ENCODE results near the gene DCAF11. TPM values are rescaled to one million over a fixed set of nuclear protein-coding genes. Genes with fewer than 3 reads are reported as not detected.

The DCAF11 gene
- total RNA-seq, 1 donor from 2014 or later = 66.5 TPM

GRCh38 chr14:24172871-24173281, 58.3 kb downstream of the DCAF11 start:
- Mint-ChIP-seq H3K9me3 (peaks cover 3% of the 10 kb centered on the region), H3K27me3 (ENCODE audit: insufficient read depth, low read depth) (peaks cover 6% of the 10 kb centered on the region), H3K27ac (peak overlapping the region; percentile 50), H3K4me3 (peak overlapping the region; percentile 74), H3K36me3 (peaks cover 2% of the 10 kb centered on the region), H3K4me1 (peaks cover 7% of the 10 kb centered on the region)
- H2AFZ ChIP-seq (replicated peaks) = no peak overlapping the region
- H3K4me3 ChIP-seq = peak overlapping the region; percentile 60
- H3K27me3 ChIP-seq = no peaks in the 10 kb centered on the region
- H3K4me1 ChIP-seq = peaks cover 5% of the 10 kb centered on the region
- H4K20me1 ChIP-seq (ENCODE audit: low read depth) = peaks cover 14% of the 10 kb centered on the region
- peaks cover 23% of the 10 kb centered on the region for H3F3A ChIP-seq (ENCODE audit: low read depth)
- no peak for TF ChIP-seq EZH2phosphoT487 (IDR thresholded peaks at IDR 0.05)
- TF ChIP-seq, protein P1, sequence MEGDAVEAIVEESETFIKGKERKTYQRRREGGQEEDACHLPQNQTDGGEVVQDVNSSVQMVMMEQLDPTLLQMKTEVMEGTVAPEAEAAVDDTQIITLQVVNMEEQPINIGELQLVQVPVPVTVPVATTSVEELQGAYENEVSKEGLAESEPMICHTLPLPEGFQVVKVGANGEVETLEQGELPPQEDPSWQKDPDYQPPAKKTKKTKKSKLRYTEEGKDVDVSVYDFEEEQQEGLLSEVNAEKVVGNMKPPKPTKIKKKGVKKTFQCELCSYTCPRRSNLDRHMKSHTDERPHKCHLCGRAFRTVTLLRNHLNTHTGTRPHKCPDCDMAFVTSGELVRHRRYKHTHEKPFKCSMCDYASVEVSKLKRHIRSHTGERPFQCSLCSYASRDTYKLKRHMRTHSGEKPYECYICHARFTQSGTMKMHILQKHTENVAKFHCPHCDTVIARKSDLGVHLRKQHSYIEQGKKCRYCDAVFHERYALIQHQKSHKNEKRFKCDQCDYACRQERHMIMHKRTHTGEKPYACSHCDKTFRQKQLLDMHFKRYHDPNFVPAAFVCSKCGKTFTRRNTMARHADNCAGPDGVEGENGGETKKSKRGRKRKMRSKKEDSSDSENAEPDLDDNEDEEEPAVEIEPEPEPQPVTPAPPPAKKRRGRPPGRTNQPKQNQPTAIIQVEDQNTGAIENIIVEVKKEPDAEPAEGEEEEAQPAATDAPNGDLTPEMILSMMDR (IDR thresholded peaks at IDR 0.05) = no peak
- no peak for TF ChIP-seq EZH2 (IDR thresholded peaks at IDR 0.05)
- H3K9ac ChIP-seq = no peak overlapping the region
- H3K79me2 ChIP-seq (ENCODE audit: low read depth) = peaks cover 16% of the 10 kb centered on the region
- peak; percentile 9 for DNase-seq (ENCODE audit: low spot score)
- no peaks in the 10 kb centered on the region for H3K36me3 ChIP-seq
- H3K4me2 ChIP-seq = peak overlapping the region; percentile 90
- no peak overlapping the region for H3K27ac ChIP-seq
- no peaks in the 10 kb centered on the region for H3K9me3 ChIP-seq (ENCODE audit: low read depth)

Small RNA genes within 50 kb of the gene (microRNA-seq; reads per million reads assigned to microRNA genes)
- gene MIR7703 = not detected

Small RNA genes within 50 kb of the gene (small RNA-seq; reads per million reads assigned to genes)
- gene IRF9 (not detected), gene RNA5SP383 (not detected)

Other genes starting within 250 kb of the DCAF11 start
- gene DHRS4, start 161.0 kb upstream of the DCAF11 start, total RNA-seq (ENCODE audit: low replicate concordance) = 18.6 and 20.4 TPM in 2 replicates
- gene DHRS4L2, start 125.8 kb upstream of the DCAF11 start, total RNA-seq (ENCODE audit: low replicate concordance) = 3.6 and 7.4 TPM in 2 replicates
- 0.77 and 1.4 TPM in 2 replicates for gene CARMIL3, start 62.8 kb upstream of the DCAF11 start, total RNA-seq (ENCODE audit: low replicate concordance)
- not detected in 2 replicates for gene CPNE6, start 43.2 kb upstream of the DCAF11 start, total RNA-seq (ENCODE audit: low replicate concordance)
- 11.1 and 26.6 TPM in 2 replicates for gene PCK2, start 20.5 kb upstream of the DCAF11 start, total RNA-seq (ENCODE audit: low replicate concordance)
- 0.54 and 1.9 TPM in 2 replicates for gene NRL, start 172 bp downstream of the DCAF11 start, total RNA-seq (ENCODE audit: low replicate concordance)
- gene FITM1, start 15.9 kb downstream of the DCAF11 start, total RNA-seq (ENCODE audit: low replicate concordance) = 0.77 and 1.2 TPM in 2 replicates
- 32.7 and 37.5 TPM in 2 replicates for gene PSME1, start 21.4 kb downstream of the DCAF11 start, total RNA-seq (ENCODE audit: low replicate concordance)
- 14.0 and 23.8 TPM in 2 replicates for gene EMC9, start 26.8 kb downstream of the DCAF11 start, total RNA-seq (ENCODE audit: low replicate concordance)
- gene PSME2, start 31.8 kb downstream of the DCAF11 start, total RNA-seq (ENCODE audit: low replicate concordance) = 43.5 and 53.5 TPM in 2 replicates
- gene RNF31, start 32.7 kb downstream of the DCAF11 start, total RNA-seq (ENCODE audit: low replicate concordance) = 28.8 and 38.3 TPM in 2 replicates
- 6.9 and 9.7 TPM in 2 replicates for gene IRF9, start 46.5 kb downstream of the DCAF11 start, total RNA-seq (ENCODE audit: low replicate concordance)
- gene REC8, start 57.3 kb downstream of the DCAF11 start, total RNA-seq (ENCODE audit: low replicate concordance) = 34.6 and 59.8 TPM in 2 replicates
- gene IPO4, start 74.0 kb downstream of the DCAF11 start, total RNA-seq (ENCODE audit: low replicate concordance) = 15.9 and 35.5 TPM in 2 replicates
- 30.5 and 37.6 TPM in 2 replicates for gene TM9SF1, start 80.7 kb downstream of the DCAF11 start, total RNA-seq (ENCODE audit: low replicate concordance)
- not detected in 2 replicates for gene TSSK4, start 90.9 kb downstream of the DCAF11 start, total RNA-seq (ENCODE audit: low replicate concordance)
- 35.3 and 37.1 TPM in 2 replicates for gene CHMP4A, start 98.7 kb downstream of the DCAF11 start, total RNA-seq (ENCODE audit: low replicate concordance)
- gene MDP1, start 101.3 kb downstream of the DCAF11 start, total RNA-seq (ENCODE audit: low replicate concordance) = 18.3 and 20.1 TPM in 2 replicates
- 170 and 220 TPM in 2 replicates for gene NEDD8, start 117.6 kb downstream of the DCAF11 start, total RNA-seq (ENCODE audit: low replicate concordance)
- 98.4 and 101 TPM in 2 replicates for gene GMPR2, start 118.2 kb downstream of the DCAF11 start, total RNA-seq (ENCODE audit: low replicate concordance)
- gene TINF2, start 127.8 kb downstream of the DCAF11 start, total RNA-seq (ENCODE audit: low replicate concordance) = 32.6 and 42.5 TPM in 2 replicates
- 2.6 and 4.9 TPM in 2 replicates for gene TGM1, start 148.4 kb downstream of the DCAF11 start, total RNA-seq (ENCODE audit: low replicate concordance)
- gene RABGGTA, start 156.8 kb downstream of the DCAF11 start, total RNA-seq (ENCODE audit: low replicate concordance) = 7.1 and 22.9 TPM in 2 replicates
- 19.7 and 27.4 TPM in 2 replicates for gene DHRS1, start 185.0 kb downstream of the DCAF11 start, total RNA-seq (ENCODE audit: low replicate concordance)
- 14.8 and 24.7 TPM in 2 replicates for gene NOP9, start 185.1 kb downstream of the DCAF11 start, total RNA-seq (ENCODE audit: low replicate concordance)
- gene CIDEB, start 193.2 kb downstream of the DCAF11 start, total RNA-seq (ENCODE audit: low replicate concordance) = 0.12 TPM in 1 of 2 replicates, not detected in the other
- 1.8 and 9.0 TPM in 2 replicates for gene LTB4R2, start 195.4 kb downstream of the DCAF11 start, total RNA-seq (ENCODE audit: low replicate concordance)
- 1.9 and 4.6 TPM in 2 replicates for gene LTB4R, start 196.7 kb downstream of the DCAF11 start, total RNA-seq (ENCODE audit: low replicate concordance)
- gene ADCY4, start 220.3 kb downstream of the DCAF11 start, total RNA-seq (ENCODE audit: low replicate concordance) = not detected in 2 replicates
- gene RIPK3, start 225.2 kb downstream of the DCAF11 start, total RNA-seq (ENCODE audit: low replicate concordance) = not detected in 2 replicates

Data from neural progenitor cell (in vitro differentiated cells).